Body of pancreas (tissue), 4 donors: ENCODE measurements around the gene STARD9.

Source experiments
- CTCF ChIP-seq, 7 experiments: fragments of 450-650 bp in 4 of 7; fragments of 200-600 bp in 3 of 7; sonication (generic) in 3 of 7; IDR thresholded peaks; one replicate each; pipeline ENCODE4 v1.5.1; 2016 to 2019; ENCODE audit warnings: antibody characterized with exemption in 7 of 7
- POLR2A ChIP-seq, 3 donors: fragments of 450-650 bp; IDR thresholded peaks; one replicate each; pipeline ENCODE4 v1.6.1; 2016; ENCODE audit warnings: antibody characterized with exemption in 3 of 3, mild to moderate bottlenecking in 2 of 3

GRCh38 chr15:42576776-42577175 lies 1.4 kb downstream of the STARD9 start:
- no peak for TF ChIP-seq CTCF (IDR thresholded peaks at IDR 0.05)
- TF ChIP-seq POLR2A (IDR thresholded peaks at IDR 0.05), result no peak
